Adrenal gland (tissue), 5 donors: ENCODE data around the gene MTR.

Experiments used
- CTCF ChIP-seq, 6 experiments: fragments of 450-650 bp in 4 of 6; fragments of 200-600 bp in 2 of 6; sonication (generic) in 1 of 6; IDR thresholded peaks; 1 replicate in 5 of 6; 2 replicates in 1 of 6; pipeline versions ENCODE4 v1.5.1 to v1.8.0; 2016 to 2021; ENCODE audit warnings: antibody characterized with exemption in 6 of 6, mild to moderate bottlenecking in 2 of 6, moderate library complexity in 1 of 6
- POLR2A ChIP-seq, 2 donors: fragments of 450-650 bp; IDR thresholded peaks; one replicate each; pipeline ENCODE4 v1.6.1; 2017; ENCODE audit warnings: antibody characterized with exemption in 2 of 2, mild to moderate bottlenecking in 2 of 2, moderate library complexity in 1 of 2
- donor health status: DM: no; HTN: no; CAD: no.

- TF ChIP-seq POLR2A (IDR thresholded peaks at IDR 0.05) (no peak), CTCF (IDR thresholded peaks at IDR 0.05) (no peak)
Measured at GRCh38 chr1:236762410-236762809, 32.7 kb upstream of the MTR start.
